ENCODE data around the gene IL17REL.

The IL17REL gene

GRCh38 chr22:49951678-49951985, 60.9 kb downstream of the IL17REL start:
- no peak for DNase-seq (ENCODE audit: low read depth)
- TF ChIP-seq CTCF (IDR thresholded peaks at IDR 0.05; ENCODE audit: low read length, missing control alignments), result no peak
- no peak overlapping the region for H3K4me3 ChIP-seq (replicated peaks; ENCODE audit: low read depth, low read length)

GRCh38 chr22:49951000-49951677, 61.4 kb downstream of the IL17REL start:
- no peak overlapping the region for H3K4me3 ChIP-seq (replicated peaks; ENCODE audit: low read depth, low read length)

GRCh38 chr22:49950396-49950994, 62.1 kb downstream of the IL17REL start:
- H3K4me3 ChIP-seq (replicated peaks; ENCODE audit: low read depth, low read length), result no peak overlapping the region
- TF ChIP-seq CTCF (IDR thresholded peaks at IDR 0.05; ENCODE audit: low read length, missing control alignments), result no peak
- no peak for DNase-seq (ENCODE audit: low read depth)

More at GRCh38 chr22:49951000-49951677, 61.4 kb downstream of the IL17REL start:
- DNase-seq (ENCODE audit: low read depth), result no peak
- TF ChIP-seq CTCF (IDR thresholded peaks at IDR 0.05; ENCODE audit: low read length, missing control alignments), result no peak

GRCh38 chr22:49949914-49950292, 62.7 kb downstream of the IL17REL start:
- H3K4me3 ChIP-seq (replicated peaks; ENCODE audit: low read depth, low read length), result no peak overlapping the region
- no peak for DNase-seq (ENCODE audit: low read depth)
- no peak for TF ChIP-seq CTCF (IDR thresholded peaks at IDR 0.05; ENCODE audit: low read length, missing control alignments)

- no peak for TF ChIP-seq CTCF (IDR thresholded peaks at IDR 0.05; ENCODE audit: low read length, missing control alignments)
- H3K4me3 ChIP-seq (replicated peaks; ENCODE audit: low read depth, low read length), result no peak overlapping the region
- DNase-seq (ENCODE audit: low read depth), result no peak
Observed at GRCh38 chr22:49948958-49949913, 63.3 kb downstream of the IL17REL start.

- no peak overlapping the region for H3K4me3 ChIP-seq (replicated peaks; ENCODE audit: low read depth, low read length)
- TF ChIP-seq CTCF (IDR thresholded peaks at IDR 0.05; ENCODE audit: low read length, missing control alignments), result no peak
- DNase-seq (ENCODE audit: low read depth), result no peak
Observed at GRCh38 chr22:49948116-49948957, 64.2 kb downstream of the IL17REL start.
